Loucy (cell line): ENCODE measurements around the gene ATP11A.

Source experiments
- CTCF ChIP-seq: fragments of 200-600 bp; sonication (generic); conservative IDR thresholded peaks from 2 replicates; pipeline ENCODE4 v1.5.1; 2014; ENCODE audit warnings: mild to moderate bottlenecking, antibody characterized with exemption, low read length
- EZH2phosphoT487 ChIP-seq: fragments of 200-600 bp; IDR thresholded peaks from 2 replicates; pipeline ENCODE4 v1.6.1; 2018; ENCODE audit warnings: antibody characterized with exemption, mild to moderate bottlenecking, moderate library complexity, borderline replicate concordance

- no peak for TF ChIP-seq CTCF
- no peak for TF ChIP-seq EZH2phosphoT487
Observed at GRCh38 chr13:112692104-112692503, 2.3 kb downstream of the ATP11A start.
